ENCODE data around the gene ZC3H15.
A peak's percentile ranks its signal among the peaks of the same experiment; 100 is the strongest.
"Not testable (repeated sequence)": the region's sequence is repeated elsewhere in the genome, so short reads cannot be mapped to it uniquely, and the experiment has no call there.

The ZC3H15 gene

DNA sequence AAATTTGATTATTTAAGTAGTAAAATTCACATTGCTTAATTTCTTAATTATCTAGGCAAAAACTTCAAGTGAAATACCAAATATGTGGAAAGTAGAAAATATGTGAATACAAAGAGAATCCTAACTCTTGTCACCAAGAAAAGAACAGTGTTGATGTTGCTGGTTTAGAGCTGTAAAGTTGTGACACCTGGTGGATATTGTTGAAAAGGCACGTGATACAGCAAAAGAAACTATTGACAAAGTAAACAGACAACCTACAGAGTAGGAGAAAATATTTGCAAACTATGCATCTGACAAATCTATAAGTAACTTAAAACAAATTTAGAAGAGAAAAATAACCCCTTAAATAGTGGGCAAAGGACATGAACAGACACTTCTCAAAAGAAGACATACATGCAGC is 25.6 kb upstream of the ZC3H15 start:
- Histone ChIP-seq H3K4me3 (ENCODE audit: low read depth, low read length) (no peak overlapping the region), H3K4me1 (ENCODE audit: control insufficient read depth, insufficient read depth, low read length) (no peaks in the 10 kb centered on the region), H3K36me3 (ENCODE audit: control insufficient read depth, insufficient read depth, low read length) (no peaks in the 10 kb centered on the region), H3K27ac (ENCODE audit: low read depth, low read length) (no peak overlapping the region), H3K27me3 (ENCODE audit: control insufficient read depth, insufficient read depth, low read length) (no peaks in the 10 kb centered on the region), H3K9me3 (ENCODE audit: control insufficient read depth, insufficient read depth, low read depth, low read length) (no peaks in the 10 kb centered on the region), H3K9ac (ENCODE audit: low read length) (no peak overlapping the region)

DNA sequence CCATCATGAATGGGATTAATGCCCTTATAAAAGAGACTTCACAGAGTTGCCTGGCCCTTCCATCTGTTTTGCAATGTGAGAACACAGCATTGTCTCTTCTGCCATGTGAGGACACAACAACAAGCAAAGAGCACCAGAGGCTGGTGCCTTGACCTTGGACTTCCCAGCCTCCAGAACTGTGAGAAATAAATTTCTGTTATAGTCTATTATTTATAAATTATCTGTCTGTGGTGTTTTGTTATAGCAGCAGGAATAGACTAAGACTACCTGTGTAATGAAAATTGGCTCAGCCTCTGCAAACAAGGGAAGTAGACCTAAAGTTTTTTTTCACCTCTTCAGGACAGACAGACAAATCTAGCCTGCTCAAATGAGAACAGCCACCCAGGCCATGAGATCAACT is 19.3 kb upstream of the ZC3H15 start:
- Histone ChIP-seq H3K27me3 (ENCODE audit: control insufficient read depth, insufficient read depth, low read length) (no peaks in the 10 kb centered on the region), H3K9me3 (ENCODE audit: control insufficient read depth, insufficient read depth, low read depth, low read length) (peaks cover 3% of the 10 kb centered on the region; the same call in 1 of the 2 replicates), H3K36me3 (ENCODE audit: control insufficient read depth, insufficient read depth, low read length) (no peaks in the 10 kb centered on the region), H3K9ac (ENCODE audit: low read length) (no peak overlapping the region), H3K4me3 (ENCODE audit: low read depth, low read length) (no peak overlapping the region), H3K4me1 (ENCODE audit: control insufficient read depth, insufficient read depth, low read length) (no peaks in the 10 kb centered on the region), H3K27ac (ENCODE audit: low read depth, low read length) (no peak overlapping the region)

DNA sequence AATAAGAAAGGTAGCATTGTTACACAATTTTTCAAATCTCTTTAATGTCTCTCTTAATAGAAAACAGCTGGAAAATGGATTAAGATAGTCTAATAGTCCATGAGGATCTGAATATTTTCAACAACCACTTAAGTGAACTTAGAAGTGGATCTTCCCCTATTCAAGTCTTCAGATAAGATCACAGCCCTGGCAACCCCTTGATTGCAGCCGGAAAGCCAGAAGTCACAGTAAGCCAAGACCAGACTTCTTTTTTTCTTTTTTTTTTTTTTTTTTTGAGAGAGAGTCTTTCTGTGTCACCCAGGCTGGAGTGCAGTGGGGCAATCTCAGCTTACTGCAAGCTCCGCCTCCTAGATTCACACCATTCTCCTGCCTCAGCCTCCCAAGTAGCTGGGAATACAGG is 18.6 kb upstream of the ZC3H15 start:
- H3K4me3 ChIP-seq (ENCODE audit: low read depth, low read length), result no peak overlapping the region
- no peaks in the 10 kb centered on the region for H3K27me3 ChIP-seq (ENCODE audit: control insufficient read depth, insufficient read depth, low read length)
- peaks cover 9% of the 10 kb centered on the region; the same call in 1 of the 2 replicates for H3K9me3 ChIP-seq (ENCODE audit: control insufficient read depth, insufficient read depth, low read depth, low read length)
- H3K4me1 ChIP-seq (ENCODE audit: control insufficient read depth, insufficient read depth, low read length), result no peaks in the 10 kb centered on the region
- no peaks in the 10 kb centered on the region for H3K36me3 ChIP-seq (ENCODE audit: control insufficient read depth, insufficient read depth, low read length)
- no peak overlapping the region for H3K27ac ChIP-seq (ENCODE audit: low read depth, low read length)
- H3K9ac ChIP-seq (ENCODE audit: low read length), result no peak overlapping the region

DNA sequence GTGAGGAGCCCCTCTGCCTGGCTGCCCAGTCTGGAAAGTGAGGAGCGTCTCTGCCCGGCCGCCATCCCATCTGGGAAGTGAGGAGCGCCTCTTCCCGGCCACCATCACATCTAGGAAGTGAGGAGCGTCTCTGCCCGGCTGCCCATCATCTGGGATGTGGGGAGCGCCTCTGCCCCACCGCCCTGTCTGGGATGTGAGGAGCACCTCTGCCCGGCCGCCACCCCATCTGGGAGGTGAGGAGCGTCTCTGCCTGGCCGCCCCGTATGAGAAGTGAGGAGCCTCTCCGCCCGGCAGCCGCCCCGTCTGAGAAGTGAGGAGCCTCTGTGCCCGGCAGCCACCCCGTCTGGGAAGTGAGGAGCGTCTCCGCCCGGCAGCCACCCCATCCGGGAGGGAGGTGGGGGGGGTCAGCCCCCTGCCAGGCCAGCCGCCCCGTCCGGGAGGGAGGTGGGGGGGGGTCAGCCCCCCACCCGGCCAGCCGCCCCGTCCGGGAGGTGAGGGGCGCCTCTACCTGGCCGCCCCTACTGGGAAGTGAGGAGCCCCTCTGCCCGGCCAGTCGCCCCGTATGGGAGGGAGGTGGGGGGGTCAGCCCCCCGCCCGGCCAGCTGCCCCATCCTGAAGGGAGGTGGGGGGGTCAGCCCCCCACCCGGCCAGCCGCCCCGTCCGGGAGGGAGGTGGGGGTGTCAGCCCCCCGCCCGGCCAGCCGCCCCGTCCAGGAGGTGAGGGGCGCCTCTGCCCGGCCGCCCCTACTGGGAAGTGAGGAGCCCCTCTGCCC is 13.2 kb upstream of the ZC3H15 start:
- not testable (repeated sequence) for H3K9ac ChIP-seq (ENCODE audit: low read length); H3K4me3 ChIP-seq (ENCODE audit: low read depth, low read length); H3K27ac ChIP-seq (ENCODE audit: low read depth, low read length); H3K36me3 ChIP-seq (ENCODE audit: control insufficient read depth, insufficient read depth, low read length); H3K4me1 ChIP-seq (ENCODE audit: control insufficient read depth, insufficient read depth, low read length); H3K27me3 ChIP-seq (ENCODE audit: control insufficient read depth, insufficient read depth, low read length)
- H3K9me3 ChIP-seq (ENCODE audit: control insufficient read depth, insufficient read depth, low read depth, low read length), result peaks cover 15% of the 10 kb centered on the region; the same call in 1 of the 2 replicates

DNA sequence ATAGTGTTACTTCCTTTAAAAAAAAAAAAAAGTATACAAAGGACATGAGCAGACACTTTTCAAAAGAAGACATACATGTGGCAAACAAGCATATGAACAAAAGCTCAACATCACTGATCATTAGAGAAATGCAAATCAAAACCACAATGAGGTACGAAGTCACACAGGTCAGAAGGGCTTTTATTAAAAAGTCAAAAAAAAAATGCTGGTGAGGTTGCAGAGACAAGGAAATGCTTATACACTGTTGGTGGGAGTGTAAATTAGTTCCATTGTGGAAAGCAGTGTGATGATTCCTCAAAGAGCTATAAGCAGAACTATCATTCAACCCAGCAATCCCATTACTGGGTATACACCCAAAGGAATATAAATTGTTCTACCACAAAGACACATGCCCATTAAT is 11.8 kb upstream of the ZC3H15 start:
- not testable (repeated sequence) for H3K4me1 ChIP-seq (ENCODE audit: control insufficient read depth, insufficient read depth, low read length); H3K36me3 ChIP-seq (ENCODE audit: control insufficient read depth, insufficient read depth, low read length); H3K27ac ChIP-seq (ENCODE audit: low read depth, low read length); H3K9ac ChIP-seq (ENCODE audit: low read length); H3K27me3 ChIP-seq (ENCODE audit: control insufficient read depth, insufficient read depth, low read length); H3K4me3 ChIP-seq (ENCODE audit: low read depth, low read length)
- peaks cover 15% of the 10 kb centered on the region; the same call in 1 of the 2 replicates for H3K9me3 ChIP-seq (ENCODE audit: control insufficient read depth, insufficient read depth, low read depth, low read length)

DNA sequence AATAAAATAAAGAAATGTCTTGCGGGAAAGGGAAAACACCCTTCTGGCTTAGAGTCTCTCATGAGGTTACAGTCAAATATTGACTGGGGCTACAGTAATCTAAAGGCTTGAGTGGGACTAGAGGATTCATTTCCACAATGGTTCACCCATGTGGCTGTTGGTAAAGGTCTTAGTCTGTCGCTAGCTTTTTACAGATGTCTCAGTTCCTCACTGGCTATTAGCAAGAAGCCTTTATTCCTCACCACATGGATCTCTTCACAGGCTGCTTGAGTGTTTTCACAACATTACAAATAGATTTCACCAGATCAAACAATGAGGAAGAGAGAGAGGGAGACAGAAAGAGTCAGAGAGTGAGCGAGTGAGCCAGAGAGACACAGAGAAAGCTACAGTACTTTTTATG is 8.3 kb upstream of the ZC3H15 start:
- H3K4me1 ChIP-seq (ENCODE audit: control insufficient read depth, insufficient read depth, low read length), result no peaks in the 10 kb centered on the region
- no peaks in the 10 kb centered on the region for H3K36me3 ChIP-seq (ENCODE audit: control insufficient read depth, insufficient read depth, low read length)
- no peak overlapping the region for H3K9ac ChIP-seq (ENCODE audit: low read length)
- H3K27ac ChIP-seq (ENCODE audit: low read depth, low read length), result no peak overlapping the region
- H3K9me3 ChIP-seq (ENCODE audit: control insufficient read depth, insufficient read depth, low read depth, low read length), result peaks cover 6% of the 10 kb centered on the region; the same call in 1 of the 2 replicates
- no peak overlapping the region for H3K4me3 ChIP-seq (ENCODE audit: low read depth, low read length)
- H3K27me3 ChIP-seq (ENCODE audit: control insufficient read depth, insufficient read depth, low read length), result no peaks in the 10 kb centered on the region

DNA sequence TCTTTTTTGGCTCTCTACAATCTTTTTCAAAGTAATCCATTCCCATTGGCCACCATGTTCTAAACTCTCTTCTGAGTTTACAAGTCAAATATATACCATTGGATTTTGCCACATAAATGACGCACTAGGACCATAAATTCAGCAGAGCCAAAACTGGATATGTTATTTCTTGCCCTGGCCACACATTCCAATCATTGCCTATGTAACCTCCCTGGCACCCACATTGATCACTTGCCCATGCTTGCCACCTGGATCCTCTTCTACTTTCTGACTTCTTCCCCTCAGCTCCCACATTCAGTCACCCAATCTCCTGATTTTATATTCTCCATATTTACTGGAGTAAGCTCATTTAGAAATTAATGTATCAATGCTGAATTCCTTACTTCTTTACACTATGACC is 5.1 kb upstream of the ZC3H15 start:
- H3K4me3 ChIP-seq (ENCODE audit: low read depth, low read length), result no peak overlapping the region
- H3K9me3 ChIP-seq (ENCODE audit: control insufficient read depth, insufficient read depth, low read depth, low read length), result no peaks in the 10 kb centered on the region
- no peaks in the 10 kb centered on the region for H3K27me3 ChIP-seq (ENCODE audit: control insufficient read depth, insufficient read depth, low read length)
- no peak overlapping the region for H3K27ac ChIP-seq (ENCODE audit: low read depth, low read length)
- no peaks in the 10 kb centered on the region for H3K4me1 ChIP-seq (ENCODE audit: control insufficient read depth, insufficient read depth, low read length)
- no peaks in the 10 kb centered on the region for H3K36me3 ChIP-seq (ENCODE audit: control insufficient read depth, insufficient read depth, low read length)
- no peak overlapping the region for H3K9ac ChIP-seq (ENCODE audit: low read length)

DNA sequence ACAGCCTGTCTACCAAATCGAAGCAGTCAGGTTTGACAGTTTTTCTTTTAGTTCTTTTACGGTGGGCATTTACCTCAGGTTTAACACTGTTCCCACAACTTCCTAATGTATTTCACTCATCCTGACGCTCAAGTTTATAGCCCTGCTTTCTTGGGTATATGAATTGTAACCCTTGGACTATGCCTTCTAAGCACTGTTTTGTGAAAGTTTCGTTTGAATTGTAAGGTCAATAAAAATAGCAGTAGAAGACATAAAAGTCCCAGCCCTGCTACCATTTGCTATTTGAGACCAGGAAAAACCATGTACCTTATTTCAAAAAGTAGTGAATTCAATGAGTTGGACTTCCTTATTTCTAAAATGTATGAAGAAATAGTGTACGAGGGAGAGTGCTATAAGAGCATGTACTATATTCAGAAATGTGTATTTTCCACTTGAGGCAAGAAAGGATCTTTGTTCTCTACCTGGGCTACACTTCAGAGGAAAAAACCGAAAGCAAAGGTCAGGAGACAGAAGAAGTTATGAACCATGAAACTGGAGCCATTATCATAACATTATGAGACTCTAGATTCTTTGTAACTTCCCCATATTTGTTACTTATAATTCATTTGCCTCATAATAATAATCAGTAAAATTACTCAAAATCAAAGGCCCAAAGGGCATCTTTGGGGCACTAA is 1.9 kb upstream of the ZC3H15 start:
- H3K9ac ChIP-seq (ENCODE audit: low read length), result no peak overlapping the region
- H3K27ac ChIP-seq (ENCODE audit: low read depth, low read length), result no peak overlapping the region
- H3K36me3 ChIP-seq (ENCODE audit: control insufficient read depth, insufficient read depth, low read length), result no peaks in the 10 kb centered on the region
- no peaks in the 10 kb centered on the region for H3K27me3 ChIP-seq (ENCODE audit: control insufficient read depth, insufficient read depth, low read length)
- H3K9me3 ChIP-seq (ENCODE audit: control insufficient read depth, insufficient read depth, low read depth, low read length), result no peaks in the 10 kb centered on the region
- peaks cover 12% of the 10 kb centered on the region for H3K4me1 ChIP-seq (ENCODE audit: control insufficient read depth, insufficient read depth, low read length)
- peak overlapping the region; percentile 93; the same call in 1 of the 2 replicates for H3K4me3 ChIP-seq (ENCODE audit: low read depth, low read length)

DNA sequence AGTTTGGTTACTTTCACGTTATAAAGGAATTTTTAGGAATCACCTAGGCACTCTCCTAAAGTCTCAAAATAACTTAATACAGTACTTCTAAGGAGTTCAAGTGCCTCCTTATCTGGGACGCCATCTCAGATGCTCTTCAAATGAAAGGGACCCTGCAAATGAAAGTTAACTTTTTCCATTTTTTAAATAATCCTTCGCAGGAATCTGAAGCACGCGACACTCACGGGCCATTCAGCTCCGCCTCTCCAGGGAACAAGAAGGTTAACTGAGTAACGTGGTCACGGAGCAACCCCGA is 537 bp upstream of the ZC3H15 start:
- Histone ChIP-seq H3K9ac (ENCODE audit: low read length) (peak overlapping the region; percentile 96), H3K4me1 (ENCODE audit: control insufficient read depth, insufficient read depth, low read length) (peaks cover 12% of the 10 kb centered on the region), H3K36me3 (ENCODE audit: control insufficient read depth, insufficient read depth, low read length) (no peaks in the 10 kb centered on the region), H3K4me3 (ENCODE audit: low read depth, low read length) (peak overlapping the region; percentile 93), H3K27ac (ENCODE audit: low read depth, low read length) (peak overlapping the region; percentile 88; the same call in 1 of the 2 replicates), H3K27me3 (ENCODE audit: control insufficient read depth, insufficient read depth, low read length) (no peaks in the 10 kb centered on the region), H3K9me3 (ENCODE audit: control insufficient read depth, insufficient read depth, low read depth, low read length) (no peaks in the 10 kb centered on the region)

DNA sequence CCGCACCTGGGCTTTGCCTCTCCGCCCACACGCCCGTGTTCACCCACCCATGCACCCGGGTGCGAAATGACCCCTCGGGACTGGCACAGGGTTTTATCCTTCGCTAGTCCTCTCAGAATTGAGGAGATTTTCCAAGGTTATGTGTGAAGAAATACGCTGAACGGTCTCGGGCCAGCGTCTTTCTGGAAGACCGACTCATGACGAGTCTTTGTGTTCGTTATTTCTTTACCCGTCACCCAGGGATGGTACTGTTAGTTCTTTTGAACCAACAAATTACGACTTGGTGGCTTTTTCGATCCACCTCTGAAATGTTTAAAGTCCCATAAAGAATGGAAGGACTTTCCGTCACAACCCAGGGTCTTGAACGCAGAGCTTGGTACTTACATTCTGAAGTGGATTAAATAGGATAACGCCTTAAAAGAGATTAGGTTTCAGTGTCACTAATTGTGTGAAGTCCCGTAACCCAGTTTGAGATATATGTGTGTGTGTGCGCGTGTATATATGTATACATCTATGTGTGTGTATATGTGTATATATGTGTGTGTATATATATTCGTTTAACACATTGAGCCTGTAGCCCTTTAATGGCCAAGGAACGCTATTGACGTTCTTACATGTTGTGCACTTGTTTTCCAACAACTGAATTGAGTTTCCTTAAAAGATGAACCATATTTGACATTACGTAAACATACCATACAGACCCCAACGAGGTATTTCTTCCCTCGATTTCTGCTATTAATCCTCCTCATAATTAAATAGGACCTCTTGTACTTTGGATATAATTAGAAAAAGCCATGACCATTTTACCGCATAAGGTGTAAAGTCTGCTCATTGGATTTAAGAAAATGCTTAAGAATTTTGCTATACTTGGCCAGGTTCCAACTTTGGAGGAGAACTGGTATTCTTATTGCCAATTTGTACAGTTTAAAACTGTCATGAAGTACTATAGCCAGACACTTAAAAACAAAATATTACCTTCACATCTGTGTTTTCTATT is 889 bp downstream of the ZC3H15 start:
- Histone ChIP-seq H3K4me1 (ENCODE audit: control insufficient read depth, insufficient read depth, low read length) (peaks cover 15% of the 10 kb centered on the region), H3K9me3 (ENCODE audit: control insufficient read depth, insufficient read depth, low read depth, low read length) (no peaks in the 10 kb centered on the region), H3K27me3 (ENCODE audit: control insufficient read depth, insufficient read depth, low read length) (no peaks in the 10 kb centered on the region), H3K9ac (ENCODE audit: low read length) (peak overlapping the region; percentile 96), H3K36me3 (ENCODE audit: control insufficient read depth, insufficient read depth, low read length) (no peaks in the 10 kb centered on the region), H3K27ac (ENCODE audit: low read depth, low read length) (peak overlapping the region; percentile 88), H3K4me3 (ENCODE audit: low read depth, low read length) (peak overlapping the region; percentile 93)

All from HUES6 (cell line).